ENCODE data around the gene ETNPPL.
"Not testable (repeated sequence)": the region's sequence is repeated elsewhere in the genome, so short reads cannot be mapped to it uniquely, and the experiment has no call there.

The ETNPPL gene

GRCh38 chr4:108758498-108758897, 4.4 kb downstream of the ETNPPL start:
- peak in 1 of 56 donors; percentile 31 for DNase-seq

DNA sequence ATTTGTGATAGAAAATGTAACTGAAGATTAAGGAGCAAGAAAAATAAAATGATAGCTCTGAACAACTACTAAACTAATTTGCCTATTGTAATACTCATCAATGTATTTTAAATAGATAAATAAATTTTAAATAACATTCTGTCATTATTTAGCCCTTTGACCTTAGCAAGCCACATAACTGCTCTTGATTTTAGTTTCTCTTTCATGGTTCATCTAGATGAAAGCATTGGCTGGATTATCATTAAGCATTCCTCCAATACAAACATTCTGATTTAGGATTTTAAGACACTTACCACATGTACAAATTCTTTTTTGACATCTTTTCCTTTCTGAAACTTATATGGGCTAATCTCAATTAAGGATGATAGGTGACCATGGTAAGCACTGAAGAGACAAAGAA, 8.5 kb downstream of the ETNPPL start:
- DNase-seq, result no peak

GRCh38 chr4:108751321-108751720, 11.5 kb downstream of the ETNPPL start:
- no peak for DNase-seq

GRCh38 chr4:108749119-108749518, 13.7 kb downstream of the ETNPPL start:
- no peak for DNase-seq

- DNase-seq, result no peak
These were observed 16.3 kb downstream of the ETNPPL start for GRCh38 chr4:108746511-108746910.

GRCh38 chr4:108744307-108744706, 18.5 kb downstream of the ETNPPL start:
- no peak for DNase-seq

DNA sequence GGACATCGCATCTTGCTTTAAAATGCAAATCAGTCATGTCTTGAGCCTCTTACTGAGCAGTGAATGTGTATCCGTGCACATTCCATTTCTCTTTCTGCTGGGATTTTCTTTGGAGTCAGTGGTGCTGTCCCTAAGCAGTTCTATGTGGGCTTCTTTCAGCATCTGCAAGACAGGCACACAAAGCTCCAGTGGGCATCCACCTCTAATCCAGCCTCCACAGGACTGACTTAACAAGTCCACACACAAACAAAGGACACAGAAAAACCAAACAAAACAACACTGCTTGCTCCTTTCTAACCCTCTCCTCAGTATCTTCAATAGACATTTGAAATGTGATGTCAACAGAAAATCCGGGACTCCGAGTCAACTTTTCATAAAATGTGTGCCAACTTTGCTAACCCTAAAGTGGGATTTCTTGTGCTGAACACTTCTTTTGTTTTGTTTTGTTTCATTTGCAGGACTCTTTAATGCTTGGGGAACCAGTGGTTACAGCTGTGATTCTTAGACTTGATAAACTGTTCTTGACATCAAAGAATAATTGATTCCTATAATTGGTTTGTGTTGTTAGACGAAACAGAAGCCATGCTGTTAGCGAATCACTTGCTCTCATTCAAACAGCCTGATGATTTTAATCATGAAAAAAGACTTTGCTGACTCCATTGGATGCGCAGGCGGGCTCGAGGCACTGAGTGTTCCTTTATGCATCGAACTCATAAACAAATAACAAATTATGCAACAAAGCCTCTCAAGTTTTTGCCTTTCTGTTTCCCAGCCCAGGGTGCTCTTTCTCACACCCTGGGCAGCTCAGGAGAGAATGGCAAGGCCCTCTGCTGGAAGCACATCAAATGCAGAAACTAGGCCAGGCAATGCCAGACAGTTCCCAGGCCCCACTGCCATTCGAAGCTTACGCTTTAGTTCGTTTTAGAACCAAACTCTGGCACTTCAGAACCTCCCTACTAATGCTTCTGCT, 20.1 kb downstream of the ETNPPL start:
- peak in 46 of 56 donors; percentile 6 to 83 (median 38) for DNase-seq

- DNase-seq, result no peak
These were observed 24.7 kb downstream of the ETNPPL start for GRCh38 chr4:108738003-108738706.

GRCh38 chr4:108731006-108731405, 31.8 kb downstream of the ETNPPL start:
- DNase-seq, result peak in 14 of 56 donors; percentile 2 to 52 (median 16)

DNA sequence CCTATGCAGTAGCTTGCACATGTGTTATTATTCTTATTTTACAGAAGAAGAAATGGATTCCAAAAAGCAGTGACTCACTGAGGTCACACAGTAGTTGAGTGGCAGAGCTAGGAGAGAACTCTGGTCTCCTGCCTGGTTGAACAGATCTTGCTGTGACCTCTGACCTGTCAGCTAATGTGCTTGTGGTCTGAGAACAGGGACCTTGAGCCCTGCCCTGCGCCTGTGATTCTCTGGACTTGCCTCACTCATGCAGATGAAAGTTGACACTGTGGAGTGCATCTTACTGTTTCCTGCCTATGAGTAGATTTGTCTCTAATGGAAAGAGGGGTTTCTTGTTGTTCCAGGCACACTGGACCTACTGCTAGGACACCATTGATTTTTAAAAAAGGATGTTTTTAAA, 32.3 kb downstream of the ETNPPL start:
- no peak for DNase-seq

DNA sequence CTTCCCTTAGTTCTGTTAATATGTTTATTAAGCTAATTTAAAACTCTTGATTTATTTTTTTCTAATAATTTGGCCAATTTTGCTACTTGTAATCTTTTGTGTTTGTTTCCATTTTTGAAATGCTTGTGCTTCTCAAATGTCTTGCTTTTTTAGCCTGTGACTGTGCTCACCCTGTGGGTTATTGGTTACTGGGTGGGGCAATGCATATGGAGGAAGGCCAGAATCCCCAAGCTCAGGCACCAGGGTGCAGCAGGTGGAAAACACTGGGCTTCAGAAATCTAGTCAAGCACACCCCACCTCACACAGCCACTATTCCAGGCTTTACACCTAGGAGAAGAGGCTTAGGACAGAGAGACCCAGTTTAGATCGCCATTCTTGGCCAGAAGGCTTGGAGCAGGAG, 33.1 kb downstream of the ETNPPL start:
- DNase-seq, result no peak

- no peak for DNase-seq
These were observed 37.4 kb downstream of the ETNPPL start for GRCh38 chr4:108725457-108725856.

DNA sequence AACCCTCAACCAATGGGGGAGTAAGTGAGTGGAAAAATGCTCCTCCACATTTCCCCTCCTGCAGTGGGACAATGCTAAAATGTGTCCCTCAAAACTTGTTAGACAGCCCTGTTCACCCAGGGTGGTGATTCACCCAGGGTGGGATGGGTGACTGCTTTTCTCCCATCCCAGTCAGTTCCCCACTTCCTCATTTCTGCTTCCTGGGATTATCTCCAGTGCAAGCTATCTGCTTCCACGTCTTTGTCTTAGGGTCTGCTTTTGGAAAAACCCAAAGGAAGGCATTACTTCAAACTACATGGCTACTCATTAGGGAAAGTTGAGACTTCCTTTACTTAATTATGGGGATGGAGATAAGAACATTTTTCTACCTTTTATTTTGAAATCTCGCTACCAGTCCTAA, 45.5 kb downstream of the ETNPPL start:
- DNase-seq, result no peak

DNA sequence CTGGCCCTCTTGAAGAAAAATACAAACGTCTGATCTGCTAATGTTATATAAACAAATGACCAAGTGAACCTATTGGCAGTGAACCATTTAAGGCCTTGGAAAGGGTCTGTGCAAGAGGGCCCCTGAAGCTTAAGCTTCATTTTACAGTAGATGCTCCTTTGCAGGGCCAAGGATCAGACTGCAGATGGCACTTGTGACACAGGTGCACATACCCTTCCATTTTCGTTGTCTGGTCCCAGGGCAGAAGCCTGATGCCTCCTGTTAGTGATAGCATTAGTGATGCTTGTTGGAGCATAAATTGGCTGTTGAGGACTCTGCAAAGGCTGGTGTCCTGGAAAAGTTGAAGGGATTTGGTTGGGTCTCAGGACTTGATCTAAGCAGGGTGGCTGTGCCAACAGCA, 46.5 kb downstream of the ETNPPL start:
- DNase-seq, result no peak

DNA sequence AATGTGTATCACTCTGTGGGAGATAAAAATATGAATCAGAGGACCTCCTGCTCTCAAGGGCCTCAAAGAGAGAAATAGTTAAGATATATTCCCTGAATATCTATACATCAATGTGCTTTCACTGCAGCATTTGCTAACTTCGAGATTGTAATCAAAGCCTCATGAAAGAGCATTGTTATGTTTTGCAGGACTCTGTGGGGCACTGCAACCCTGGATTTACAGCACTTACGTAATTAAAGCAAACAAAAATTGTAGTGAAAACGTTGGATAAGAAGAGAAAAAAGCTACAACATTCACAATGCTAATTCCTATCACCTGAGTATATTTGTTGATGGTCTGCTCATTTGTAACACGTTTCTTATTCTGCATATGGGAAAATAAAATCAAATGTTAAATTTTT, 48.0 kb downstream of the ETNPPL start:
- DNase-seq, result no peak

DNA sequence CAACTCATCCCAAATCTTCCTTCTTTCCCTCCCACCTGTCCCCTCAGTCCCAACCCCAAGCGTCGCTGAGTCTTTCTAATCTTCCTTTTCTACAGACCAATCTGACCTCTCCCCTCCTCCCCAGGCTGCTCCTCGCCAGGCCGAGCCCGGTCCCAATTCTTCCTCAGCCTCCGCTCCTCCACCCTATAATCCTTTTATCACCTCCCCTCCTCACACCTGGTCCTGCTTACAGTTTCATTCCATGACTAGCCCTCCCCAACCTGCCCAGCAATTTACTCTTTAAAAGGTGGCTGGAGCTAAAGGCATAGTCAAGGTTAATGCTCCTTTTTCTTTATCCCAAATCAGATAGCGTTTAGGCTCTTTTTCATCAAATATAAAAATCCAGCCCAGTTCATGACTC, 52.3 kb downstream of the ETNPPL start:
- not testable (repeated sequence) for DNase-seq

GRCh38 chr4:108709722-108710121, 53.1 kb downstream of the ETNPPL start:
- DNase-seq, result no peak

- no peak for DNase-seq
These were observed 53.6 kb downstream of the ETNPPL start for GRCh38 chr4:108709234-108709633.

GRCh38 chr4:108706289-108706688, 56.6 kb downstream of the ETNPPL start:
- peak in 2 of 56 donors; percentile 3 to 41 for DNase-seq

GRCh38 chr4:108703966-108704365, 58.9 kb downstream of the ETNPPL start:
- DNase-seq, result no peak

DNA sequence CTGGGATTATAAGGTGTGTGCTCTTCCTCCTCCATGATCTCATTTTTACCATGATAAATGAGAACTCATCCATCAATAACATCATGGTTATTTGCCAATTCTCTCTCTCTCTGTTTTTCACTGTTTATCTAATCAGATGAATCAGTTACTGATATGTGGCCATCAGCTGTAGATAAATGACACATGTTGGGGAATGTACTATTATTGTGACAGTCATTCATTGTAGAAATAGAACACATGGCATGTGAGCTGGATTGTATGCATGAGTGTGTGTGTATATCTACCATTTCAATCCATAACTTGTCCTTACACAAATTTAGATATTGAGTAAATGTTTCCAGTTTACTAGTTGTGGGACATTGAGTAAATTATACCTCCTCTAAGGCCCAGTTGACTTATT, 59.5 kb downstream of the ETNPPL start:
- no peak for DNase-seq

DNA sequence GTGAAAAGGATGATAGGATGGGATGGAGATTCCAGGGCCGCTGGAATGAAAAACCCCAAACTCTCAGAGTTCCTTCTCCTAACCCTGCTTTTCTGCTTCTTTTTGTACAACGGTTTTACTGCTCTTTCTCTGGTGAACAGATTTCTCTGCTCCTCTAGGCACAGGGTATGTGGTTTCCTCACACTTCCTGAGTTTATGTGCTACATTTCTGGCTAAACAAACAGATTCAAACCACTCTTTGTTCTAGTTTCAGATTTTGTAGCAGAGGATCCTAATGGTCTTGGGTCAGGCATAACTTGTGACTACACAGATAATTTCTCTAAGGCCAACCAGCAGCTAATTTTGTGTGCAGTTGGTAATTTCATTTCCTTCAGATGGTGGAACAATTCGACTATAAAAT, 59.9 kb downstream of the ETNPPL start:
- DNase-seq, result no peak

Measured in amygdala (tissue), 56 donors.